Measurements from ENCODE around the gene BOD1L1. TPM values are rescaled to one million over a fixed set of nuclear protein-coding genes. Genes with fewer than 3 reads are reported as not detected.

BOD1L1 gene
- total RNA-seq, 1 experiment from 2014 or later = 17.5 TPM

- DNase-seq (ENCODE audit: low read depth) = no peak
These were observed 68.6 kb downstream of the BOD1L1 start for GRCh38 chr4:13558881-13559280.

- DNase-seq (ENCODE audit: low read depth) = no peak
These were observed 72.2 kb downstream of the BOD1L1 start for GRCh38 chr4:13555325-13555724.

- no peak for DNase-seq (ENCODE audit: low read depth)
These were observed 74.4 kb downstream of the BOD1L1 start for GRCh38 chr4:13553081-13553480.

- DNase-seq (ENCODE audit: low read depth) = peak; percentile 86
These were observed 78.5 kb downstream of the BOD1L1 start for GRCh38 chr4:13548984-13549546.

- peak; percentile 30 for DNase-seq (ENCODE audit: low read depth)
These were observed 79.2 kb downstream of the BOD1L1 start for GRCh38 chr4:13548059-13548983.

- peak; percentile 41 for DNase-seq (ENCODE audit: low read depth)
These were observed 80.0 kb downstream of the BOD1L1 start for GRCh38 chr4:13547485-13548041.

GRCh38 chr4:13546941-13547484, 80.5 kb downstream of the BOD1L1 start:
- DNase-seq (ENCODE audit: low read depth) = no peak

- no peak for DNase-seq (ENCODE audit: low read depth)
These were observed 81.2 kb downstream of the BOD1L1 start for GRCh38 chr4:13546142-13546940.

GRCh38 chr4:13545394-13545808, 82.1 kb downstream of the BOD1L1 start:
- DNase-seq (ENCODE audit: low read depth) = no peak

GRCh38 chr4:13544606-13545393, 82.7 kb downstream of the BOD1L1 start:
- peak; percentile 88 for DNase-seq (ENCODE audit: low read depth)

GRCh38 chr4:13543839-13544605, 83.5 kb downstream of the BOD1L1 start, which contains the start of gene NKX3-2:
TSS of gene NKX3-2 (minus strand) at chr4:13544508. CDS start at chr4:13544414, 94 bp downstream.
- peak; percentile 51 for DNase-seq (ENCODE audit: low read depth)

GRCh38 chr4:13543032-13543838, 84.3 kb downstream of the BOD1L1 start:
- no peak for DNase-seq (ENCODE audit: low read depth)

- no peak for DNase-seq (ENCODE audit: low read depth)
These were observed 84.9 kb downstream of the BOD1L1 start for GRCh38 chr4:13542577-13543031.

GRCh38 chr4:13541720-13542576, 85.6 kb downstream of the BOD1L1 start:
- DNase-seq (ENCODE audit: low read depth) = no peak

GRCh38 chr4:13541176-13541604, 86.3 kb downstream of the BOD1L1 start:
- DNase-seq (ENCODE audit: low read depth) = no peak

- no peak for DNase-seq (ENCODE audit: low read depth)
These were observed 86.9 kb downstream of the BOD1L1 start for GRCh38 chr4:13540446-13541175.
